ENCODE results near the gene PRDM16. TPM values are rescaled to one million over a fixed set of nuclear protein-coding genes. Genes with fewer than 3 reads are reported as not detected.

PRDM16 gene
- polyA plus RNA-seq, 1 experiment: 0.06 TPM

- H3K9me3 ChIP-seq (ENCODE audit: control insufficient read depth, insufficient read depth, low read length): peaks cover 6% of the 10 kb centered on the region; the same call in 1 of the 2 replicates
- ChIA-PET POLR2A (no interaction called here), CTCF (interaction anchor here (2.6 kb wide), 1 partner anchor 11 kb away, joined by 9 read pairs; no protein-coding TSS in a partner anchor)
- H3K27ac ChIP-seq (ENCODE audit: low read depth, low read length): no peak overlapping the region
- no peak for DNase-seq (ENCODE audit: low read depth, low spot score)
- TF ChIP-seq, protein P1, sequence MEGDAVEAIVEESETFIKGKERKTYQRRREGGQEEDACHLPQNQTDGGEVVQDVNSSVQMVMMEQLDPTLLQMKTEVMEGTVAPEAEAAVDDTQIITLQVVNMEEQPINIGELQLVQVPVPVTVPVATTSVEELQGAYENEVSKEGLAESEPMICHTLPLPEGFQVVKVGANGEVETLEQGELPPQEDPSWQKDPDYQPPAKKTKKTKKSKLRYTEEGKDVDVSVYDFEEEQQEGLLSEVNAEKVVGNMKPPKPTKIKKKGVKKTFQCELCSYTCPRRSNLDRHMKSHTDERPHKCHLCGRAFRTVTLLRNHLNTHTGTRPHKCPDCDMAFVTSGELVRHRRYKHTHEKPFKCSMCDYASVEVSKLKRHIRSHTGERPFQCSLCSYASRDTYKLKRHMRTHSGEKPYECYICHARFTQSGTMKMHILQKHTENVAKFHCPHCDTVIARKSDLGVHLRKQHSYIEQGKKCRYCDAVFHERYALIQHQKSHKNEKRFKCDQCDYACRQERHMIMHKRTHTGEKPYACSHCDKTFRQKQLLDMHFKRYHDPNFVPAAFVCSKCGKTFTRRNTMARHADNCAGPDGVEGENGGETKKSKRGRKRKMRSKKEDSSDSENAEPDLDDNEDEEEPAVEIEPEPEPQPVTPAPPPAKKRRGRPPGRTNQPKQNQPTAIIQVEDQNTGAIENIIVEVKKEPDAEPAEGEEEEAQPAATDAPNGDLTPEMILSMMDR (IDR thresholded peaks at IDR 0.05; ENCODE audit: low read depth, low read length): no peak
- H3K27me3 ChIP-seq (ENCODE audit: control insufficient read depth, insufficient read depth, low read length): peaks cover 18% of the 10 kb centered on the region
- no peak overlapping the region for H3K4me3 ChIP-seq (ENCODE audit: low read depth, low read length)
These were observed 372.9 kb downstream of the PRDM16 start for GRCh38 chr1:3441880-3442279.

DNA sequence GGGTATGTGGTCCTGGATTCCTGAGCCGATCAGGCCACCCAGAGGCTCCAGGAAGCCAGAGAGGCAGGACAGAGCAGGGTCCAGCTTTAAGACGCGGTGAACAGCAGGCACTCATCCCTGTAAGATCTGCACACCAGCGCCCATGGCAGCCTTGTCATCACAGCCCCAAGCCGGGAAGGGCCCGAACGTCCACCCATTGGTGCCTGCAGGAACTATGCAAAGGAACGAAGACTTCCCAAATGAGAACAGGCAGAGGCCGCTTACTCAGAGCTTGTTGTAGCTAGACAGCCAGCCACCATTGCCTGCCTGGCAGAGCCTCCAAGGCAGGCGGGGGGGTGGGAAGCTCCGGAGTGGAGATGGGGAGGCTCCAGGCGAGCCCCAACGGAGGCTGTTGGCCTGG is 373.3 kb downstream of the PRDM16 start:
- ChIA-PET POLR2A (no interaction called here), CTCF (interaction anchor here (2.6 kb wide), 1 partner anchor 11 kb away, joined by 9 read pairs; no protein-coding TSS in a partner anchor)
- Histone ChIP-seq H3K4me3 (ENCODE audit: low read depth, low read length) (no peak overlapping the region), H3K27ac (ENCODE audit: low read depth, low read length) (no peak overlapping the region), H3K9me3 (ENCODE audit: control insufficient read depth, insufficient read depth, low read length) (peaks cover 1% of the 10 kb centered on the region; the same call in 1 of the 2 replicates), H3K27me3 (ENCODE audit: control insufficient read depth, insufficient read depth, low read length) (peaks cover 18% of the 10 kb centered on the region)
- TF ChIP-seq, protein P1 (IDR thresholded peaks at IDR 0.05; ENCODE audit: low read depth, low read length): no peak
- no peak for DNase-seq (ENCODE audit: low read depth, low spot score)

- no peak overlapping the region for H3K27ac ChIP-seq (ENCODE audit: low read depth, low read length)
- TF ChIP-seq, protein P1 (IDR thresholded peaks at IDR 0.05; ENCODE audit: low read depth, low read length): no peak
- DNase-seq (ENCODE audit: low read depth, low spot score): no peak
- ChIA-PET POLR2A (no interaction called here), CTCF (interaction anchor here (1.4 kb wide), 1 partner anchor 10 kb away, joined by 5 read pairs; no protein-coding TSS in a partner anchor)
- no peak overlapping the region for H3K4me3 ChIP-seq (ENCODE audit: low read depth, low read length)
- peaks cover 18% of the 10 kb centered on the region for H3K27me3 ChIP-seq (ENCODE audit: control insufficient read depth, insufficient read depth, low read length)
- H3K9me3 ChIP-seq (ENCODE audit: control insufficient read depth, insufficient read depth, low read length): no peaks in the 10 kb centered on the region; the same call in 1 of the 2 replicates
These were observed 373.9 kb downstream of the PRDM16 start for GRCh38 chr1:3442901-3443300.

DNA sequence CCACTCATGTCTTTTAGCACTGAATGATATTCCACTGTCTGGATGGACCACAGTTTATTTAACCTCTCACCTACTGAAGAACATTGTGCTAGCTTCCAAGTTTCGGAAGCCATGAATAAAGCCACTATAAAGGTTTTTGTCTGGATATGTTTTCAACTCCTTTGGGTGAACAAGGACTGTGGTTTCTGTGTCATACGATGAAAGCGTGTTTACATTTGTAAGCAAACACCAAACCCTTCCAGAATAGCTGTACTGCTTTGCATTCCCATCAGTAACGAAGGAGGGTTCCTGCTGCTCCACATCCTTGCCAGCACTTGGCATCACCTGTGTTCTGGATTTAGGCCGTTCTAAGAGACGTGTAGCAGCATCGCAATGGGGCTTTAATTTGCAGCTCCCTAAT is 374.8 kb downstream of the PRDM16 start:
- TF ChIP-seq, protein P1 (IDR thresholded peaks at IDR 0.05; ENCODE audit: low read depth, low read length): no peak
- Histone ChIP-seq H3K4me3 (ENCODE audit: low read depth, low read length) (no peak overlapping the region), H3K9me3 (ENCODE audit: control insufficient read depth, insufficient read depth, low read length) (no peaks in the 10 kb centered on the region), H3K27ac (ENCODE audit: low read depth, low read length) (no peak overlapping the region), H3K27me3 (ENCODE audit: control insufficient read depth, insufficient read depth, low read length) (peaks cover 18% of the 10 kb centered on the region)
- ChIA-PET POLR2A (no interaction called here), CTCF (interaction anchor here (1.4 kb wide), 1 partner anchor 9 kb away, joined by 5 read pairs; no protein-coding TSS in a partner anchor)
- no peak for DNase-seq (ENCODE audit: low read depth, low spot score)

GRCh38 chr1:3444298-3444697 is 375.3 kb downstream of the PRDM16 start:
- ChIA-PET CTCF (interaction anchor here (0.8 to 1.4 kb wide), 2 partner anchors 9 kb away, joined by 5 to 7 read pairs; no protein-coding TSS in a partner anchor), POLR2A (no interaction called here)
- TF ChIP-seq, protein P1 (IDR thresholded peaks at IDR 0.05; ENCODE audit: low read depth, low read length): no peak
- H3K27ac ChIP-seq (ENCODE audit: low read depth, low read length): no peak overlapping the region
- H3K27me3 ChIP-seq (ENCODE audit: control insufficient read depth, insufficient read depth, low read length): peaks cover 18% of the 10 kb centered on the region
- H3K9me3 ChIP-seq (ENCODE audit: control insufficient read depth, insufficient read depth, low read length): no peaks in the 10 kb centered on the region
- DNase-seq (ENCODE audit: low read depth, low spot score): no peak
- no peak overlapping the region for H3K4me3 ChIP-seq (ENCODE audit: low read depth, low read length)

All from AG04450 (cell line).